ENCODE data around the gene MACC1. TPM values are rescaled to one million over a fixed set of nuclear protein-coding genes. Genes with fewer than 3 reads are reported as not detected.

MACC1 gene
- total and polyA plus RNA-seq, 10 of the 15 experiments (the other 5 are each of a cell fraction or from before 2014, with no cell fraction given), result 6.0 to 61.1 (median 12.7) TPM

- TF ChIP-seq, protein P1, sequence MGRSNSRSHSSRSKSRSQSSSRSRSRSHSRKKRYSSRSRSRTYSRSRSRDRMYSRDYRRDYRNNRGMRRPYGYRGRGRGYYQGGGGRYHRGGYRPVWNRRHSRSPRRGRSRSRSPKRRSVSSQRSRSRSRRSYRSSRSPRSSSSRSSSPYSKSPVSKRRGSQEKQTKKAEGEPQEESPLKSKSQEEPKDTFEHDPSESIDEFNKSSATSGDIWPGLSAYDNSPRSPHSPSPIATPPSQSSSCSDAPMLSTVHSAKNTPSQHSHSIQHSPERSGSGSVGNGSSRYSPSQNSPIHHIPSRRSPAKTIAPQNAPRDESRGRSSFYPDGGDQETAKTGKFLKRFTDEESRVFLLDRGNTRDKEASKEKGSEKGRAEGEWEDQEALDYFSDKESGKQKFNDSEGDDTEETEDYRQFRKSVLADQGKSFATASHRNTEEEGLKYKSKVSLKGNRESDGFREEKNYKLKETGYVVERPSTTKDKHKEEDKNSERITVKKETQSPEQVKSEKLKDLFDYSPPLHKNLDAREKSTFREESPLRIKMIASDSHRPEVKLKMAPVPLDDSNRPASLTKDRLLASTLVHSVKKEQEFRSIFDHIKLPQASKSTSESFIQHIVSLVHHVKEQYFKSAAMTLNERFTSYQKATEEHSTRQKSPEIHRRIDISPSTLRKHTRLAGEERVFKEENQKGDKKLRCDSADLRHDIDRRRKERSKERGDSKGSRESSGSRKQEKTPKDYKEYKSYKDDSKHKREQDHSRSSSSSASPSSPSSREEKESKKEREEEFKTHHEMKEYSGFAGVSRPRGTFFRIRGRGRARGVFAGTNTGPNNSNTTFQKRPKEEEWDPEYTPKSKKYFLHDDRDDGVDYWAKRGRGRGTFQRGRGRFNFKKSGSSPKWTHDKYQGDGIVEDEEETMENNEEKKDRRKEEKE (IDR thresholded peaks at IDR 0.05), result no peak
- TF ChIP-seq ZBTB40 (IDR thresholded peaks at IDR 0.05; ENCODE audit: borderline replicate concordance) (no peak), MXI1 (IDR thresholded peaks at IDR 0.05; ENCODE audit: low read depth, low read length) (no peak), SREBF2 (IDR thresholded peaks at IDR 0.05; ENCODE audit: low read length) (no peak), IKZF1 (conservative IDR thresholded peaks at IDR 0.05) (peak; percentile 75), RFX5 (IDR thresholded peaks at IDR 0.05; ENCODE audit: low read depth, low read length) (no peak), CHD1 (IDR thresholded peaks at IDR 0.05; ENCODE audit: low read depth, low read length) (no peak), POLR2A (IDR thresholded peaks at IDR 0.05; ENCODE audit: low read depth, low read length) (no peak), MTA3 (IDR thresholded peaks at IDR 0.05; ENCODE audit: borderline replicate concordance, low read length) (0 out of 2 replicates have a peak, but pooled peaks have one; percentile 39), GATAD2B (conservative IDR thresholded peaks at IDR 0.05; ENCODE audit: low read depth) (0 out of 2 replicates have a peak, but pooled peaks have one; percentile 41), LARP7 (IDR thresholded peaks at IDR 0.05) (no peak), NFIC (IDR thresholded peaks at IDR 0.05; ENCODE audit: low read depth, low read length) (peak; percentile 78; the same call in 1 of the 2 replicates), NFYB (IDR thresholded peaks at IDR 0.05; ENCODE audit: insufficient read depth, low read depth, low read length) (no peak), TBL1XR1 (IDR thresholded peaks at IDR 0.05; ENCODE audit: low read depth, low read length) (peak; percentile 33; the same call in 1 of the 2 replicates), NRF1 (conservative IDR thresholded peaks at IDR 0.05; ENCODE audit: low read depth, low read length) (no peak), ZNF622 (IDR thresholded peaks at IDR 0.05) (no peak), IKZF2 (IDR thresholded peaks at IDR 0.05) (peak in 1 of 2 experiments; percentile 22; a peak in 3 of 4 replicates), POU2F2 (IDR thresholded peaks at IDR 0.05; ENCODE audit: borderline replicate concordance, low read depth, low read length) (no peak), RAD51 (IDR thresholded peaks at IDR 0.05) (no peak), PAX5 (IDR thresholded peaks at IDR 0.05; ENCODE audit: borderline replicate concordance, low read depth, low read length) (peak; percentile 36; the same call in 1 of the 2 replicates), KAT2A (conservative IDR thresholded peaks at IDR 0.05; ENCODE audit: control insufficient read depth, low read depth, low read length) (no peak), SIX5 (IDR thresholded peaks at IDR 0.05; ENCODE audit: low read depth, low read length, severe bottlenecking) (no peak)
- TF ChIP-seq, protein P2, sequence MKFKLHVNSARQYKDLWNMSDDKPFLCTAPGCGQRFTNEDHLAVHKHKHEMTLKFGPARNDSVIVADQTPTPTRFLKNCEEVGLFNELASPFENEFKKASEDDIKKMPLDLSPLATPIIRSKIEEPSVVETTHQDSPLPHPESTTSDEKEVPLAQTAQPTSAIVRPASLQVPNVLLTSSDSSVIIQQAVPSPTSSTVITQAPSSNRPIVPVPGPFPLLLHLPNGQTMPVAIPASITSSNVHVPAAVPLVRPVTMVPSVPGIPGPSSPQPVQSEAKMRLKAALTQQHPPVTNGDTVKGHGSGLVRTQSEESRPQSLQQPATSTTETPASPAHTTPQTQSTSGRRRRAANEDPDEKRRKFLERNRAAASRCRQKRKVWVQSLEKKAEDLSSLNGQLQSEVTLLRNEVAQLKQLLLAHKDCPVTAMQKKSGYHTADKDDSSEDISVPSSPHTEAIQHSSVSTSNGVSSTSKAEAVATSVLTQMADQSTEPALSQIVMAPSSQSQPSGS (IDR thresholded peaks at IDR 0.05; ENCODE audit: low read length), result peak; percentile 62
Observed at GRCh38 chr7:20241911-20242261, 24.7 kb upstream of the MACC1 start (continued).

Measured in GM12878 (cell line).